HG03060 (cell line): ENCODE data around the gene DYRK3.

Experiments
- ATAC-seq: cut with Tn5 transposase; IDR thresholded peaks from one replicate; pipeline ENCODE4 v1.9.1; 2021; ENCODE audit warnings: low read depth, moderate number of reproducible peaks; ENCODE audit not compliant: unreplicated experiment

DYRK3 gene

GRCh38 chr1:206658264-206658980 lies 23.1 kb downstream of the DYRK3 start:
- ATAC-seq: no peak

DNA sequence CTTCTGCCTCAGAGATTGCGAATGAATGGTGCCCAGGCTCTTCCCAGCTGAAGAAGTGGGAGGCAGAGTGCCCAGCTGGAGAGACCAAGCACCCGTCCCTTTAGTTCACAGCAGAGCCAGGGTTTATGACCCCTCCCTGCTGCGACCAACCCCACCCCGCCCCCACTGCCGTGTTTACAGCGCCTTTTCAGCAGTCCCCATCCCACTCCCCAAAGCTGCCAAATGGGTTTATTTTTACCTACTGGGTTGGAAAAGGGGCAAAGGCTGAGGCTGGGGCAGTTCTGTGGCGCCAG lies 23.6 kb downstream of the DYRK3 start:
- ATAC-seq: no peak

GRCh38 chr1:206660136-206660535 lies 24.8 kb downstream of the DYRK3 start:
- no peak for ATAC-seq

GRCh38 chr1:206661161-206661820 lies 26.0 kb downstream of the DYRK3 start:
- ATAC-seq: no peak

DNA sequence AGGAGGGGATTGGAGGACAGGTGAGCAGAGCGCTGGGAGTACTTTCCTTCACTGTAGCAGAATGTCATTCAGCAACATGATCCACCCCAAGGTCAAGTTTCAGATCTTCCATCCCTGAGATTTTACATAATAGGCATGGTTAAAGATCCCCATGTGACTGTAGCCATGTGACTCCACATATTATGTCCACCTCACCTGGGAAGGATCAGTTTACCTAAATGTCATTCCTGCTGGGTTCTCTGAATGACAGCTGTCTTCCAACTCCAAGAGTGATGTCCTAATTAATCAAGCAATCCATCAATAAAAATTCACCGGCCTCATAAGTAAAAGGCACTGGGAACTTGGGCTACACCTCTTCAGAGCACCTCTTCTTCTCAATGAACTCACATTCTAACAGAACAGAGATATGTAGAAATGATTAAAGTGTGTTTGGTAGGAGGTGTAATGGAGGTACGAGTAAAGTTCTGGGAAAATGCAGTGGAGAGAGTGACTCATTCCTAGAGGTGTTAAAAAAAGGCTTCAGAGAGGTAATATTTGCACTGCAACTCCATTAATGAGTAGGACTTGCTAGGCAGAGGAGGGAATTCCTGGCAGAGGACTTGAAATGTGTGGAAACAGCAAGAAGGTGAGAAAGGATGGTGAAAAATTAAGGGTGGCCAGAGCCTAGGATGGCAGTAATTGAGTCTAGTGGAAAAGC lies 27.2 kb downstream of the DYRK3 start:
- ATAC-seq: no peak

- no peak for ATAC-seq
Observed at GRCh38 chr1:206663362-206663761, 28.0 kb downstream of the DYRK3 start.

DNA sequence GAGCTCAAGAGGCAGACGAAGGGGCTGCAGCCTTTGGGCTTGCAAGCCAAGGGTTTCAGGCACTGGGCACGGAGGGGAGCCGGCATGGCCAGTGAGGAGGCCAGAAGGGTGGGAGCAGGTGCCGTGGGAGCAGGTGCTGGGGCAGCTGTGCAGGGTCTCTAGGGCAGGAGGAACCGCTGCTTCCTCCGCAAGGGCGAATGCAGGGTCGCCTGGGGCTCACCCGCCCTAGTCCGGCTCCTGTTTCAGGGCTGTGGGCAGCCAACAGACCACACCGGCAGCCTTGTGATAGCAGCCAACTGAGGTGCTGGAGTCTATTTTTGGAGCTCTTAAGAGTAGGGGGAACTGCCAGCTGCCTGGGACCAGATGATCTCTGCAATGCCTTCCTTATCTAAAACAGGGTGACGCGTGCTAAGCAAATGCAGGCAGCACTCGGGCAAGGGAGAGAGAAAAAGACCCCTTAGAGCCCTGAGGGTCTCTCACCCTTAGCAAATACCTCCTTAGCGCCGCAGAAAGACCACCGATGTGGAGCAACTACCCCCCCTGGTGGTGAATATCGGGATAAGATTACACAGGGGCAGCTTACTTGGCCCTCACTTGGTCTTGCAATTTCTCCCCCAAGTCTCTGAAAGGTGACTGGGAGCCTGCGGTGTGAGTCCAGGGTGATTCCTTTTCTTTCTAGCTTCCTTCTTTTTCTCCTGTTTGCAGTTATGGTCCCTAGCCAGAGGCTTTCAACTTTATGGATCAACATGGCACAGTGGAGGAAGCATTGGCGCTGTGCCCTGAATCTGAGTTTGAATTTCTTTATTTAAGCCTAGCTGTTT lies 28.7 kb downstream of the DYRK3 start:
- no peak for ATAC-seq

GRCh38 chr1:206664740-206665139 lies 29.4 kb downstream of the DYRK3 start:
- no peak for ATAC-seq

- ATAC-seq: no peak
Observed at GRCh38 chr1:206666031-206666561, 30.8 kb downstream of the DYRK3 start.

DNA sequence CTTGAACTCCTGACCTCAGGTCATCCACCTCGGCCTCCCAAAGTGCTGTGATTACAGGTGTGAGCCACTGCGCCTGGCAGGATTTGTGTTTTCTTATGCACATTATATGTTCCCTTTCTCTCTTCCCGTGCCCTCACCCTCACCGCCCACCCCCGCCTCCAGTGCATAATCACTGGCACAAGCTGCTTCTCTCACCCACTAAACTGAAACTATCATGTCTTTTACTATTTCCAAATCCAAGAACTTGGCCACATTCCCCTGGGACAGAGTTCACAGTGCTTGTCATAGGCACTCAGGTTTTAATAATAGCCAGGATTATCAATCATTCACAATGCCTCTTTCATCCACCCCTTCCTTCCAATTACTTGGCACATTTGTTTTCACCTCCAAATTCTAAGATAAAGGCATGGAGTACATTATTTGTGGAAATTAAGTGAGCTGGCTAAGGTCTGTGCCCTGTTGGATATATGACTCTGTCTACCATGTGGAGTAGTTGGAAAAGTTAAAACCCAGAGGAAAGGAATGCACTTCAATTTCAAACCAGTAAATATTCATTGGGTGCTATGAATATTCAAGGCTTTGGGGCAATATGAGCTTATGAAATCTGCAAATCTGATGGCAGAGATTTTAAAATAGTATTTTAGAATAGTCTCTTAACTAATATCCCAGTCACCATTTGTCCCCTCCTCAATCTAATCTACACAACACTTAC lies 31.8 kb downstream of the DYRK3 start:
- ATAC-seq: no peak

GRCh38 chr1:206668351-206668750 lies 33.0 kb downstream of the DYRK3 start:
- no peak for ATAC-seq

- ATAC-seq: no peak
Observed at GRCh38 chr1:206668874-206669410, 33.6 kb downstream of the DYRK3 start.

DNA sequence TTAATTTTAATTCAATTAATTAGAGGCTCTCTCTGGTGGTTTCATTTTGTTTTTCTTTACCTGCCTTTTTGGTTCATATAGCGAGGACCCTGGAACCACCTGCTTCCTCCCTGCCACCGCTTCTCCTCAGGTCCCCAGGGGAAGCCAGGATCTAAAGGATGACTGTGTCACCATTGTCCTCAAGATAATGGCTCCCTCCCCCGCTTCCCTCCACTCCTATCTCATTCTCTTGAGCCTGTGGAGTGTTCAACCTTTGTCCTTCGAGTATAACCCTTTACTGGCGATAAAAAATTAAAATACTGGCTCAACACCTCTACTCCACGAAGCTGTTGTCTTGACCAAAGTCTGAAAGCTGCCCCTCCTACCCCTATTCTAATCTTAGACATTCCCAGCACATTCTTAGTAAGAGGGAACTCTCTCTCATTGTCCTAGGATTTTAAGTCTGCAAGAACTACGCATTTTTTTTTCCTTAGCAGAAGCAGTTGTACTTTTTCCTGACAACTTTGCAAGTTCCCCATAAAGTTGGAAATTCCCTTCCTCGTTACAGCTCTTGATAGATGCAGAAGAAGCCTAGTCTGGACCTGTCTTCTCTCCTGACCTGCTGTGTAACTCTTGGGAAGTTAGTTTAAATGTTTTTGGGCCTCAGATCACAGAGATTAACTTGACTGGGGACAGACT lies 36.8 kb downstream of the DYRK3 start:
- no peak for ATAC-seq

DNA sequence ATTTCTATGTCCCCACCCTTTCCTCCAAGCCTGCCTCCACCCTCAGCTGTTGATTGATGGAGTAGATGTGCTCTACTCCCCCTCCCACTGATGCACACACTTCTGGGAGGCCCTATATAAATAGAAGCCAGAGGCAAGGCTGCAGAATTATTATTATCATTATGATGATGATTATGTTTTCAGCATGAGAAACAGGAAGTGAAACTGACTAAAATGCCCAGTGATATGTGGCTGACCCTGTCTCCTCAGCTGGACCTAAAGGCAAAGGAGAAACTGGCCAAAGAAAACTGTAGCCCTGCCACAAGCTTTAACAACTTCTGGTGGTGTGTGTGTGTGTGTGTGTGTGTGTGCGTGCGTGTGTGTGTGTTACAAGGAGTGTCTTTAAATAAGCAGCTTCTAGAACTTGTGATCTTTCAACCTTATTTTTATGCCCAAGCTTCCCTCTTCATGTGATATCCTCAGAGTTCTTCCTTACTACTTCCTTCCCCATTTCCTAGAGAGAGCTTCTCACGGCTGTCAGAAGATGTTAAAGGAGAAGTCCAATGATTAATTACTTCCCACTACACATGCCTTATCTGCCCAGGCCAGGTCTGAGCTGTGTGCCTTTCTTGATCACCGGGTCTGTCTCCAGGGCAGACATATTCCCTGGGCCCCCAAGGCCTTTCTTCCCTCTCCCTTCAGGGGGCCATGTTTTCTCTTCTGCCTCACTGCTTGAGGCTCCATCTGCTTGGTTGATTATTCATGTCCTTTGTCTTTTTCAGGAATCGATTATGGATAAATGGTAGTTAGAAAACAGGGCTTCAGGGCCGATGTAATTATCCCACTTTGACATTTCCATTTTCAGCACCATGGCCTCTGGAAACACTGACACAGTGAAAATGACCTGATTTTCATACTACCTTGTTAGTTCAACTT lies 37.8 kb downstream of the DYRK3 start:
- no peak for ATAC-seq

DNA sequence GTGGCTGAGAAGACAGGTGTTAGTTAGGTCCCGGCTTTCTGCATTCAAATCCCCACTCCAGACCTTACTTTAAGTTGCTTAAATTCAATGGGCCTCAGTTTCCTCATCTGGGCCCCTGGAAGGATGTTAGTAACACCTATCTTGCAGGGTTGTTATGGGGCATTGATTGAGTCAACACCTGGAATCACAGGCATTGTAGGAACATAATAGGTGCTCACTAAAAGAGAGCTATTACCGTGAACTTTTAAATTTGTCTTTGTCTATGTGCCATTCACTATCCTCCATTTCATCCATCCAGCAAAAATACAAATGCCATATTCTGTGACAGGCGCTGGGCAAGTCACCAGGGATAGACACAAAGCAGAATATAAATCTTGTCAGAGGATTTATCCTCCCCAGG lies 38.9 kb downstream of the DYRK3 start:
- ATAC-seq: no peak

DNA sequence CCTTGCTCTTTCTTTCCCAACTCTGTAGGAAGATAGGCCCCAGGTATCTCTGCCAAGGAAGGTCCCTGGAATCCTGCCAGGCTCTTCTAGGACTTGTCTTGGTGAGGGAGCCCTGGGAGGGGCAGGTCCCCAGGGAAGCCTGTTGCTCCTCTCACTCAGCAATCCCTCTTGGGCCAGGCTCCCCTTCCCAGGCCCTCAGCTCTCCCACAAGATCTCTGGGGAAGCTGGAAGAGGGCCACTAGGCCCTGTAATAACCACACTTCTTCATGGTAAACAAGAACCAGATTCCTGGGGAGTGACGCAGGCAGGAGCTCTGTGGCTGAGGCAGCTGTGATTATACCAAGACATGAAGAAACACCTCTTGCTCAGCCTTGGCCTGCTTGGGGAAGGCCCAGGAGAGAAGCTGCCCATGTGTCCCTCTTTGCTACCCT lies 39.4 kb downstream of the DYRK3 start:
- no peak for ATAC-seq

DNA sequence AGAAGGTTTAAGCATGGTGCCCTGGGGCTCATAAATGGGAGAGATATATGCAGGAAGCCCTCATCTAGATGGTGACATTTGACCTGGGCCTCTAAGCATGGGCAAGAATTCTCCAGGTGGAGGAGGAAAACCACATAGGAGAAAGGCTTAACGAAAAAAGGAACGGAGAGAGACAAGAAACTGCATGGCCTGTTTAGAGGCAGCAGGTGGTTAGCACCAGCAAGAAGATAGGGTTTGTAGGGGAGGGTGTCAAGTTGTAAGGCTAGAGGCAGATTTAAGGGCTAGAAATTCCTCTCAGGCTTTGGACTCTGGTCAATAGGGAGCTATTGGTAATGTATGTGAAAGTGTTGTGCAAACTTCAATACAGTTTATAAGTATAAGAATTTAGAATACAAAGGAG lies 41.2 kb downstream of the DYRK3 start:
- ATAC-seq: no peak

- no peak for ATAC-seq
Observed at GRCh38 chr1:206678490-206678889, 43.2 kb downstream of the DYRK3 start.
